ENCODE data around the gene GPC4.

DNA sequence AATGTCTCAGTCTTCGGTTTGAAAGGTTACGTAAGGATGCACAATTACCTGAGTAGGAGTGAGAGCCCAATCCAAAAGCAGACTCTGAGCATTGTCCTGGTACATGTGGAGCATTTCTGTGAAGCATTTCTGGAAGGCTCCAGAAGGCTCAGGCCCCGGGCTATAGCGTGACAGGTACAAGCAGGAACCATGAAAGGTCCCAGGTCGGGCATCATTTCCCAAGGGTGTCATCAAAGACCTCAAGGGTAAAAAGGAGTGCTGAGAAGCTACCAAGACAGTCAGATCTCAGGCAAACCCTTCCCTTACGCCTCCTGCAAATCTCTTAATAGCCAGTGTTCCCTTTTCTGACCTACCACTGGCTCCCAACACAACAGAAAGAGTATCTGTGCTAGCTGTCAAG, 30.8 kb downstream of the GPC4 start:
- TF ChIP-seq, protein P1, sequence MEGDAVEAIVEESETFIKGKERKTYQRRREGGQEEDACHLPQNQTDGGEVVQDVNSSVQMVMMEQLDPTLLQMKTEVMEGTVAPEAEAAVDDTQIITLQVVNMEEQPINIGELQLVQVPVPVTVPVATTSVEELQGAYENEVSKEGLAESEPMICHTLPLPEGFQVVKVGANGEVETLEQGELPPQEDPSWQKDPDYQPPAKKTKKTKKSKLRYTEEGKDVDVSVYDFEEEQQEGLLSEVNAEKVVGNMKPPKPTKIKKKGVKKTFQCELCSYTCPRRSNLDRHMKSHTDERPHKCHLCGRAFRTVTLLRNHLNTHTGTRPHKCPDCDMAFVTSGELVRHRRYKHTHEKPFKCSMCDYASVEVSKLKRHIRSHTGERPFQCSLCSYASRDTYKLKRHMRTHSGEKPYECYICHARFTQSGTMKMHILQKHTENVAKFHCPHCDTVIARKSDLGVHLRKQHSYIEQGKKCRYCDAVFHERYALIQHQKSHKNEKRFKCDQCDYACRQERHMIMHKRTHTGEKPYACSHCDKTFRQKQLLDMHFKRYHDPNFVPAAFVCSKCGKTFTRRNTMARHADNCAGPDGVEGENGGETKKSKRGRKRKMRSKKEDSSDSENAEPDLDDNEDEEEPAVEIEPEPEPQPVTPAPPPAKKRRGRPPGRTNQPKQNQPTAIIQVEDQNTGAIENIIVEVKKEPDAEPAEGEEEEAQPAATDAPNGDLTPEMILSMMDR (IDR thresholded peaks at IDR 0.05; ENCODE audit: low read depth, low read length, missing input control) = no peak
- TF ChIP-seq REST (IDR thresholded peaks at IDR 0.05) (no peak), SP1 (IDR thresholded peaks at IDR 0.05) (no peak), RAD21 (IDR thresholded peaks at IDR 0.05) (no peak)
- TF ChIP-seq, protein P2, sequence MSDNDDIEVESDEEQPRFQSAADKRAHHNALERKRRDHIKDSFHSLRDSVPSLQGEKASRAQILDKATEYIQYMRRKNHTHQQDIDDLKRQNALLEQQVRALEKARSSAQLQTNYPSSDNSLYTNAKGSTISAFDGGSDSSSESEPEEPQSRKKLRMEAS (IDR thresholded peaks at IDR 0.05) = no peak
- TF ChIP-seq, protein P3, sequence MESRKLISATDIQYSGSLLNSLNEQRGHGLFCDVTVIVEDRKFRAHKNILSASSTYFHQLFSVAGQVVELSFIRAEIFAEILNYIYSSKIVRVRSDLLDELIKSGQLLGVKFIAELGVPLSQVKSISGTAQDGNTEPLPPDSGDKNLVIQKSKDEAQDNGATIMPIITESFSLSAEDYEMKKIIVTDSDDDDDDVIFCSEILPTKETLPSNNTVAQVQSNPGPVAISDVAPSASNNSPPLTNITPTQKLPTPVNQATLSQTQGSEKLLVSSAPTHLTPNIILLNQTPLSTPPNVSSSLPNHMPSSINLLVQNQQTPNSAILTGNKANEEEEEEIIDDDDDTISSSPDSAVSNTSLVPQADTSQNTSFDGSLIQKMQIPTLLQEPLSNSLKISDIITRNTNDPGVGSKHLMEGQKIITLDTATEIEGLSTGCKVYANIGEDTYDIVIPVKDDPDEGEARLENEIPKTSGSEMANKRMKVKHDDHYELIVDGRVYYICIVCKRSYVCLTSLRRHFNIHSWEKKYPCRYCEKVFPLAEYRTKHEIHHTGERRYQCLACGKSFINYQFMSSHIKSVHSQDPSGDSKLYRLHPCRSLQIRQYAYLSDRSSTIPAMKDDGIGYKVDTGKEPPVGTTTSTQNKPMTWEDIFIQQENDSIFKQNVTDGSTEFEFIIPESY (IDR thresholded peaks at IDR 0.05) = no peak
